Psoas muscle (tissue), 8 donors: ENCODE data around the gene MRPL50. TPM values are rescaled to one million over a fixed set of nuclear protein-coding genes. Genes with fewer than 3 reads are reported as not detected.

Experiments used
- ATAC-seq, 4 donors: fragments of 200-7000 bp; cut with Tn5 transposase; one replicate each; pipeline ENCODE4 v1.9.1; 2020; ENCODE audit warnings: moderate library complexity in 3 of 4, mild to moderate bottlenecking in 2 of 4
- DNase-seq, 2 donors: peaks; one replicate each; pipeline ENCODE4 v3.0.0-alpha.2; 2020
- H3K27ac ChIP-seq: fragments of 200-600 bp; one replicate; pipeline ENCODE4 v1.8.0; 2022
- H3K27me3 ChIP-seq, 3 donors: fragments of 200-600 bp in 1 of 3; one replicate each; pipeline versions ENCODE4 v1.6.1 to v1.8.0; 2013 to 2022; ENCODE audit warnings: low read length in 2 of 3, mild to moderate bottlenecking in 2 of 3, moderate library complexity in 1 of 3; ENCODE audit not compliant: insufficient read depth in 3 of 3
- H3K36me3 ChIP-seq, 2 donors: fragments of 200-600 bp in 1 of 2; one replicate each; pipeline versions ENCODE4 v1.6.1 to v1.8.0; 2013 to 2022; ENCODE audit warnings: low read depth in 1 of 2, mild to moderate bottlenecking in 1 of 2, moderate library complexity in 1 of 2; ENCODE audit not compliant: insufficient read depth in 1 of 2
- H3K4me1 ChIP-seq: fragments of 200-600 bp; one replicate; pipeline ENCODE4 v1.8.0; 2022
- H3K4me3 ChIP-seq: fragments of 200-600 bp; one replicate; pipeline ENCODE4 v1.8.0; 2022; ENCODE audit warnings: mild to moderate bottlenecking
- H3K9me3 ChIP-seq: fragments of 200-600 bp; one replicate; pipeline ENCODE4 v1.8.0; 2022
- WGBS, 3 donors: extraction: QIAGEN DNeasy Blood & Tissue Kit; methylation state at CpG; one replicate each; pipeline versions ENCODE4 v1.1.6 to v1.1.7; 2013; 5-methylcytosine and 5-hydroxymethylcytosine counted together
- intact Hi-C, 2 donors: fragments of 100-400 bp; cut with DNase I; formaldehyde crosslinking; loops; one replicate each; pipeline versions ENCODE4 v1.11.0 to v1.14.2; 2022
- polyA plus RNA-seq, 3 donors: library from polyadenylated mRNA; stranded (reverse); fragments of 200-250 nt; gene quantifications; one replicate each; pipeline ENCODE4 v1.2.3, GENCODE V29; 2013
- total RNA-seq, 4 donors: library from RNA; stranded (reverse); fragmentation: NEBNext Ultra II Directional in 2 of 4; extraction: Animal tissue kit (Norgen Biotek cat#: 25700) in 2 of 4; gene quantifications; one replicate each; pipeline versions ENCODE4 v1.2.1 to v1.2.4, GENCODE V29; 2021 to 2023
- TF ChIP-seq, protein P1 (sequence below): fragments of 200-600 bp; IDR thresholded peaks from one replicate; pipeline ENCODE4 v1.8.0; 2022; ENCODE audit warnings: antibody characterized with exemption
- donor health status: healthy with polysubstance abuse.
- donor health status: DM: no; HTN: no; CAD: no; lungs with moderate emphysema.
- donor health status: Bipolar disorder and iron deficiency.
- donor health status: healthy.
- donor health status: DM: yes; HTN: yes; CAD: no.
- donor health status: DM: no; HTN: no; CAD: no.
- donor health status: DM: no; HTN: no; CAD: no.
- donor health status: DM: yes; HTN: yes; CAD: no.

Gene MRPL50
- total and polyA plus RNA-seq, 7 donors: 8.6 to 19.9 (median 12.9) TPM

DNA sequence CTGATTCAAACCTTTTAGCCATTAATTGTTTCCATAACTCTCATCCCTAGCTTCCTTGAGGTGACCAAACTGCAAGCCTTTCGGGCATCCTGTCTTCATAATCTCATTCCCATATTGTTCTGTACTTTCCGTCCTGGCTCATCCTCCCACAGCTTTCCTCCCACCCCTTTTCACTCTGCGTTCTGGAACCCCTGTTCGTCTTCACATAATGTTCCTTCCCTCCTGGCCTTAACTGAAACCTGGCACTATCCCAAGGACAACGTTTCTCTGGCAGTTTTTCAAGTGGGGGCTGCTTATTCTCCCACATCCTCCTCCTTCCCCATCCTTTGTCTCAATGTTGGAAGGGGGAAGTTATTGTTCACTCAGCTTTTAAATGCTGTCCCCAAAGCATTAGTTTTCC is 1.7 kb upstream of the MRPL50 start:
- H3K36me3 ChIP-seq: peaks cover 26 to 53% of the 10 kb centered on the region in 2 donors
- WGBS, 3 donors: 21 to 27% (median 26%) methylated on average over 5 of the region's 5 CpGs
- peaks cover 38% of the 10 kb centered on the region for H3K4me1 ChIP-seq
- no peak for ATAC-seq
- H3K4me3 ChIP-seq: peak overlapping the region; percentile 81
- intact Hi-C loops: no loop called here
- TF ChIP-seq, protein P1, sequence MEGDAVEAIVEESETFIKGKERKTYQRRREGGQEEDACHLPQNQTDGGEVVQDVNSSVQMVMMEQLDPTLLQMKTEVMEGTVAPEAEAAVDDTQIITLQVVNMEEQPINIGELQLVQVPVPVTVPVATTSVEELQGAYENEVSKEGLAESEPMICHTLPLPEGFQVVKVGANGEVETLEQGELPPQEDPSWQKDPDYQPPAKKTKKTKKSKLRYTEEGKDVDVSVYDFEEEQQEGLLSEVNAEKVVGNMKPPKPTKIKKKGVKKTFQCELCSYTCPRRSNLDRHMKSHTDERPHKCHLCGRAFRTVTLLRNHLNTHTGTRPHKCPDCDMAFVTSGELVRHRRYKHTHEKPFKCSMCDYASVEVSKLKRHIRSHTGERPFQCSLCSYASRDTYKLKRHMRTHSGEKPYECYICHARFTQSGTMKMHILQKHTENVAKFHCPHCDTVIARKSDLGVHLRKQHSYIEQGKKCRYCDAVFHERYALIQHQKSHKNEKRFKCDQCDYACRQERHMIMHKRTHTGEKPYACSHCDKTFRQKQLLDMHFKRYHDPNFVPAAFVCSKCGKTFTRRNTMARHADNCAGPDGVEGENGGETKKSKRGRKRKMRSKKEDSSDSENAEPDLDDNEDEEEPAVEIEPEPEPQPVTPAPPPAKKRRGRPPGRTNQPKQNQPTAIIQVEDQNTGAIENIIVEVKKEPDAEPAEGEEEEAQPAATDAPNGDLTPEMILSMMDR: no peak
- H3K27ac ChIP-seq: peak overlapping the region; percentile 88
- H3K9me3 ChIP-seq: peaks cover 11% of the 10 kb centered on the region
- H3K27me3 ChIP-seq: no peaks in the 10 kb centered on the region
- peak in 1 of 2 donors; percentile 40 for DNase-seq

DNA sequence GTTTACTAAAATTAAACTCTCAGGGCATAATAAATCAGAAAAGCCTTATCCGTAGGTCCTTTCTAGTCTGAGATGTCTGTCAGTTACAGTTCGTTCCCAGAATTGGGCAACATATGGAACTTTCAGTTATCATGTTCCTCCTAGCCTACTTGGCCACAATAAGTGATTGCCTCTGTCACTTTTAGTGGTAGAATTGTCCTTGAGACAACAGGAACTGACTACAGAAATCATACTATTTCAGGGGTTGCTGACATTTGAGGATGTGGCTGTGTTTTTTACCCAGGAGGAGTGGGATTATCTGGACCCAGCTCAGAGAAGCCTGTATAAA is 1.2 kb upstream of the MRPL50 start:
- no peaks in the 10 kb centered on the region for H3K27me3 ChIP-seq
- H3K4me3 ChIP-seq: peak overlapping the region; percentile 81
- TF ChIP-seq, protein P1: no peak
- H3K27ac ChIP-seq: peak overlapping the region; percentile 88
- H3K36me3 ChIP-seq: peaks cover 26 to 48% of the 10 kb centered on the region in 2 donors
- intact Hi-C loops: loop anchor here in 1 of 2 donors (2.0 to 10.0 kb wide), 3 partner anchors 133 to 1295 kb away; partner anchors contain the start of genes RNF20 and TEX10
- DNase-seq (no peak), ATAC-seq (peak in 2 of 4 donors; percentile 46 to 73)
- peaks cover 39% of the 10 kb centered on the region for H3K4me1 ChIP-seq
- peaks cover 6% of the 10 kb centered on the region for H3K9me3 ChIP-seq
- 0 to 4% (median 0%) methylated on average over 2 of the region's 2 CpGs for WGBS, 3 donors

DNA sequence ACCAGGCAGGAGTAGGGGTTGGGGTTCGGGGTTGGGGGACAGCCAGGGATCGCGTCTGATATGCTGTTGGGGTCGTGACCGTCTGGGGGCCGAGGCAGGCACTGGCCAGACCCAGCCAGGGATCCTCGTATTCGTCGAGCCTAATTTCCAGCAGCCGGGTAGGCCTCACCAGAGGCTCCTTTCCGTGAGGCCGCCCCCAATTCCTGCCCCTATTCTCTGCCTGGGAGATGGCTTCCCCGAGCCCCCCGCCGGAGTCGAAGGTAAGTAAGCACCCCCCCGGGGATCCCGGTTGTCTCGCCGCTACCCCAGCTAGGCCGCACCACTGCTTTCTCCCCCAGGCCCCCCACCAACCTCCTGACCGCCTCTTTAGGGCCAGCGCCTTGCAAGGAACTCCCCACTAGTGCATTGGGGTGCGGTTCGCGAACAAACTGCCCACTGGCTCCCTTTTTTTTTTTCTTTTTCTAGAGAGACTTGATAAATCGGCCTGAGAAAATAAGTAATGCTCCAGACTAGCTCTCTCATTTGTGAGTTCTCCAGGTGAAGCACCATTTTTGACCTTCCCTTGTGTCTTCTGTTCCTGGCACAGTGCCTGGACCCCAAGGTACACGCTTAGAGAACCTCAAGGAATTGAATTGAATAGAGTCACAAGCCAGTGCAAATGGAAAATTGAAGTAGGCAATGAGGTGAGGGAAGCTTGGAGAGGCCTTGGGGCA is 668 bp upstream of the MRPL50 start:
- Histone ChIP-seq H3K36me3 (peaks cover 26 to 43% of the 10 kb centered on the region in 2 donors), H3K4me3 (peak overlapping the region; percentile 81), H3K9me3 (peaks cover under 1% of the 10 kb centered on the region), H3K4me1 (peaks cover 39% of the 10 kb centered on the region), H3K27ac (peak overlapping the region; percentile 88), H3K27me3 (no peaks in the 10 kb centered on the region)
- TF ChIP-seq, protein P1: no peak
- DNase-seq (peak in 1 of 2 donors; percentile 16), ATAC-seq (peak in 2 of 4 donors; percentile 16 to 58)
- intact Hi-C loops: loop anchor here in 1 of 2 donors (2.0 to 10.0 kb wide), 3 partner anchors 134 to 1294 kb away; partner anchors contain the start of genes RNF20 and TEX10
- WGBS, 3 donors: 0 to 1% (median 1%) methylated on average over 27 to 28 of the region's 28 CpGs

DNA sequence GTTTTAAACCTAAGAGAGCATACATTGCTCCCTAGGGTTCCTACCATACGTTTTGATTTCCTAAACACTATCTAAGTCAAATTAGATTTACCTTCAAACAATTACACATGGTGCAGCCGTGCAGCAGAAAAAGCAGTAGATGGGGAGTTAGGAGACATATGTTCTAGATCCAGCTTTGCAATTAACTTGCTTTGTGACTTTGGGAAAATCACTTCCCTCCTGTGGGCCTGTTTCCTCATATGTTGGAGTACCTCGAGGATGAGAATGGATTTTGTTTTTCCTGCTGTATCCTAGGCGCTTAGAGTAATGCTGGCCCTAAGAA is 711 bp downstream of the MRPL50 start:
- Histone ChIP-seq H3K27ac (peak overlapping the region; percentile 88), H3K4me1 (peaks cover 39% of the 10 kb centered on the region), H3K27me3 (no peaks in the 10 kb centered on the region), H3K4me3 (peak overlapping the region; percentile 81), H3K36me3 (peaks cover 14 to 29% of the 10 kb centered on the region in 2 donors), H3K9me3 (peaks cover 10% of the 10 kb centered on the region)
- TF ChIP-seq, protein P1: no peak
- 4 to 7% (median 6%) methylated on average over 4 of the region's 4 CpGs for WGBS, 3 donors
- ATAC-seq (peak in 1 of 4 donors; percentile 0), DNase-seq (no peak)
- intact Hi-C loops: loop anchor here in 1 of 2 donors (2.0 to 10.0 kb wide), 3 partner anchors 135 to 1293 kb away; partner anchors contain the start of genes RNF20 and TEX10
